Measurements from ENCODE around the gene NOTCH3.

NOTCH3 gene

DNA sequence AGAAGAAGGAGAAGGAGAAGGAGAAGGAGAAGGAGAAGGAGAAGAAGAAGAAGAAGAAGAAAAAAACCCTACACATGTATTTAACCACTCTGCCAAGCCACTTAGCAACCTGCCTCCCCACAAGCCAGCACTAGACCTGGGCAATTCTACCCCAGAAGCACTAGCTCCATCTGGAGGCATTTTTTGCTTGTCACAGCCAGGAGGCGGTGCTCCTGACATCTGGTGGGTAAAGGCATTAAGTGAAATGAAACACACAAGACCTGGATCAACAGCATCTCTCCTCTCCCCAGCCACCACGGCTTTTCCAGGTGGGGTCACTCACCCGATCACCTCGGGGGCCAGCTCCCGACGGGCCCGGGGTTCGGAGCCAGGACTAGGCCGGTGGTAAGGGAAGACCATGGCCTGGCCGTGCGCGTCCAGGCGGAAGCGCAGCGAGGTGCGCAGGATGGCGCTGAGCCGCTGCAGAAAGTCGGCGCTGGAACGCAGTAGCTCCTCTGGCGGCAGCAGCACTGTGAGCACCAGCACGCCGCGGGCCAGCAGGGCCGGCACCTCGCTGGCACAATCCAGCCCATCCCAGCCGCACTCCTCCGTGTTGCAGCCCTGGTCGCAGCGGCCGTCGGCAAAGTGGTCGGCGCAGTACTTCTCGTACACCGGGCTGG is 26.9 kb downstream of the NOTCH3 start:
- no peak overlapping the region for H3K27ac ChIP-seq

DNA sequence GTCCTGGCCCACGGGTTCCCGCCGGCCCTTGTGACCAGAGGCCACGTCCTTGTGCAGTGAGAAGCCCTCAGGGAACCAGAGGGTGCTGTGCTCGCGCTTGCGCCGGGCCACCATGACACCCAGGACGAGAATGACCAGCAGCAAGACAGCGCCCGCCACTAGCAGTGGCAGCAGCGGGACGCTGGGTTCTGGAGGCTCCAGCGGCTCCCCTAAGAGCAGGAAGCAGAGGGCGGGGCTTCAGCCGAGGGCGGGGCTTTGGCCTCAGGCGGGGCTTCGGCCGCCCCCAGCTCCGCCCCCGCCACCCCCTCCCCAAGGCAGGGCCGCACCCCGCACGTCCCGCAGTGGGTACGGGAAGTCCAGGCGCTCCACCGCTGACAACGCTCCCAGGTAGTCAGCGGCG is 30.4 kb downstream of the NOTCH3 start:
- no peak overlapping the region for H3K27ac ChIP-seq
- no peak for DNase-seq (ENCODE audit: low read depth, low spot score)

More for the DNA sequence above, 26.9 kb downstream of the NOTCH3 start:
- no peak for DNase-seq (ENCODE audit: low read depth, low spot score)

DNA sequence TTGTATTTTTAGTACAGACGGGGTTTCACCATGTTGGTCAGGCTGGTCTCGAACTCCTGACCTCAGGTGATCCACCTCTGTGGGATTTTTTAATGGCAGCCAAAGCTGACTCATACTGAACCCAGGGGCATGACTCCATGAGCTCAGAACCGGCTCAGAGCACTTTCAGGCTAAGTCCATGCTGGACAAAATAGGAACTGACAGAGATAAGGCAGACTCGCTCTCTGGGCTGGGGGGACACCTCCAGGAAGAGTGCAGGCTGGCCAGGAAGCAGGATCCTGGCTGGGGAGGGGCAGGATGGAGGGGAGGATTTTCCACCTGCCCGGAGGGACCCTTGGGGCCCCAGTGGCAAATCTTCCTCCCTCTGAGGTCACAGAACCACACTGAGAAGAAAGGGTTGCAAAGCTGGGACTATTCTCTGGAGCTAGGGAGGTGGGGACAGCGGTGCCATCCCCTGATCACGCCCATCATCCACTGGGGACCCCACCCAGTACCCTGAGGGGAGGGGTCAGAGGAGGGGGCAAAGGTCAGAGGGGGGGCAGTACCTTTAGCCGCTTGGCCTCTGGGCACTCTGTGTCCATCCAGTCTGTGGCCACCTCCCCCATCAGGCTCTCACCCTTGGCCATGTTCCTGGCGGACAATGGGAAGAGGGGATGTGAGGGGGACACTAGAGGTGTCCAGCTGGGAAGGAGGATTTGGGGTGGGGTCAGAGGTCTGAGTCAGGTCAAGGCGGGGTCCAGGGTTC is 31.1 kb downstream of the NOTCH3 start:
- DNase-seq (ENCODE audit: low read depth, low spot score), result no peak
- H3K27ac ChIP-seq, result no peak overlapping the region

- no peak for DNase-seq (ENCODE audit: low read depth, low spot score)
- H3K27ac ChIP-seq, result no peak overlapping the region
Measured at GRCh38 chr19:15166700-15167099, 34.1 kb downstream of the NOTCH3 start.

DNA sequence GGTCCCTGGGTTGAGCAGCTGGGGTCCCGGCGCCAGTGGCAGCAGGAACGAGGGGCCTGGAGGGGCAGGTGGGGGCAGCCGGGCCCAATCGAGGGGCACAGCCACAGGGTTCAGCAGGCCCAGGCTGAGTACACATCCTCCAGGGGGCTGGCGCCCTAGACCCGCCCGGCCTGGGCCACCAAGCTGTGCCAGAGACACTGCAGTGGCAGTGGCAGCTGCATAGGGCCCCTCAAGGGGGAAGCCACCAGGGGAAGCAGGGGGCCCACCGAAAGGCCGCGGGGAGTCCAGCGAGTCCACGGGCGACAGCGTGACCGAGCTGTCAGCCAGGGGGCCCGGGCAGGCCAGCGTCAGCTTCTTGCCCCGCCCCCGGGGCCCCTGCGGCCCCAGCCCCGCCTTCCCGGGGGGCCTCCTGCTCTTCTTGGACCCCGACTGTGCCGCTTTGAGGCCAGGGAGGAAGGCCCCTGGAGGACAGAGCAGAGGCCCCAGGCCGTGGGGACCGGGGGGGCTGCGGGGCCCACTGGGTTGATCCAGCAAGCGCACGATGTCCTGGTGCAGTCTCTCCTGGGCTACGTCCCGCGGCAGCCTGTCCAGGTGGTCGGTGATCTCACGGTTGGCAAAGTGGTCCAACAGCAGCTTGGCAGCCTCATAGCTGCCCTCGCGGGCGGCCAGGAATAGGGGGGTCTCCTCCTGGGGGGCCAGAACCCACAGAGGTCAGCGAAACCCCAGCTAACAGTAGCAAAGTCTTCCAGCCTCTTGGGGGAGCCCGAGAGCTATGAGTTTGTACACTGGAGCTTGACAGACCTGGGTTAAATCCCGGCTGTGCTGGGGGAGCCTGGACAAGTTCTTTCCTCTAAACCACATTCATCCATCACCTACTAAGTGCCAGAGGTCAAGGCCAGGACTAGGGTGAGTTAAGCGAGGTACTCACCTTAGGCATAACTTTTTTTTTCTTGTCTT is 39.5 kb downstream of the NOTCH3 start:
- DNase-seq (ENCODE audit: low read depth, low spot score), result no peak
- no peak overlapping the region for H3K27ac ChIP-seq

GRCh38 chr19:15159251-15159650 is 41.5 kb downstream of the NOTCH3 start:
- DNase-seq (ENCODE audit: low read depth, low spot score), result no peak
- no peak overlapping the region for H3K27ac ChIP-seq

DNA sequence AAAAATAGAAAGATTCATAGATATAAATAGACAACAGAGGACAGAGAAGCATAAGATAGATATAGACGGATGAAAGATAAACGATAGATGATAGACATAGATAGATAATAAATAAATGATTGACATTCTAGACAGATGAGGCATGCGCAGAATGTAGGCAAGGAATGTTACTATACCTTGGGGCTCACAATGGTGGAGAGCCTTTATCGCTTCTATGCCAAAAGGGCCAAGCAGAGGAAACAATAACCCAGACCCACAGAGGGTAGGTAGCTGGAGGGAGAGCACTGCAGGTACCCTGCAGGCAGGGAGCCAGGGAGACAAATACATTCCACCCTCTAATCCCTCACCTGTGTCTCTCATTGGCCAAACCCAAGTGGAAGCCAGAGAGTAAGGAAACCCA is 44.4 kb downstream of the NOTCH3 start:
- no peak for DNase-seq (ENCODE audit: low read depth, low spot score)
- no peak overlapping the region for H3K27ac ChIP-seq

DNA sequence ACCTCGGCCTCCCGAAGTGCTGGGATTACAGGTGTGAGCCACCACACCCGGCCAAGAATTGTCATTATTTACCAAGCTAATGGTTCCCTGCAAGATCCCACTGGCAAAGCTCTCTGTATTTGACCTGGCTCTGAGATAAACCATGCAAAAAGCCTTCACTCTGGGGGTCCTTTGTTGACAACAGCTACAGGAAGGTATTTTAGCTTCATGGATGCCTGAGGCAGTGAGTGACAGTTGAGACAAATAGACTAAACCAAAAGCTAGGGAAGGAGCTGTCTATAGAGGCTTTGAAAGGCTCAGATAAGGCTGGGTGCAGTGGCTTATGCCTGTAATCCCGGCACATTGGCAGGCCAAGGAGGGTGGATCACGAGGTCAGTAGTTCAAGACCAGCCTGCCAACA is 45.5 kb downstream of the NOTCH3 start:
- H3K27ac ChIP-seq, result no peak overlapping the region
- DNase-seq (ENCODE audit: low read depth, low spot score), result no peak

GRCh38 chr19:15154002-15154612 is 46.7 kb downstream of the NOTCH3 start:
- no peak overlapping the region for H3K27ac ChIP-seq
- no peak for DNase-seq (ENCODE audit: low read depth, low spot score)

GRCh38 chr19:15149737-15150136 is 51.1 kb downstream of the NOTCH3 start:
- no peak overlapping the region for H3K27ac ChIP-seq
- DNase-seq (ENCODE audit: low read depth, low spot score), result no peak

- DNase-seq (ENCODE audit: low read depth, low spot score), result no peak
- no peak overlapping the region for H3K27ac ChIP-seq
Measured at GRCh38 chr19:15147090-15147489, 53.7 kb downstream of the NOTCH3 start.

DNA sequence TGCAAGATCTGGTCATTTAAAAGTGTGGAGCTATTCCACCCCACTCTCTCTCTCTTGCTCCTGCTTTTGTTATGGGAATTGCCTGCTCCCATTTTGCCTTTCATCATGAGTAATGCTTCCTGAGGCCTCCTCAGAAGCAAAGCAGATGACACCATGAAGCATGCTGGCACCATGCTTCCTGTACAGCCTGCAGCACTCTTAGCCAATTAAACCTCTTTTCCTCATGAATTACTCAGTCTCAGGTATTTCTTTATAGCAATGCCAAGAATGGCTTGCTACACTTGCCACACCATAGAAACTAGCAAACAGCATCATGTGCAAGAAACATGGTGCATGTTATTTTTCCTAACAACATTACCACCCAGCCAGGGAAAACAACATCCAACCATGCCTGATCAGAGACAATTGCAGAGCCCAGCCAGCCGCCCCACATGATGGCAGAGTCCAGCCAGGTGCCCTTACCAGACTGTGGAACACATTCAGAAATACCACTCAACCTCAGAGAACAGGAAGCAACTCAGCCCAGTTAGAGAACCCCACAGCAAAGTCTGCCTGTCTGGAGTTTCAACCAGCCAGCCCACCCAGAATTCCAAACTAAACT is 56.6 kb downstream of the NOTCH3 start:
- H3K27ac ChIP-seq, result peak overlapping the region; percentile 54
- DNase-seq (ENCODE audit: low read depth, low spot score), result peak; percentile 87

GRCh38 chr19:15142313-15142712 is 58.5 kb downstream of the NOTCH3 start:
- H3K27ac ChIP-seq, result no peak overlapping the region

GRCh38 chr19:15141143-15141542 is 59.7 kb downstream of the NOTCH3 start:
- no peak for DNase-seq (ENCODE audit: low read depth, low spot score)
- H3K27ac ChIP-seq, result no peak overlapping the region

More at GRCh38 chr19:15142313-15142712, 58.5 kb downstream of the NOTCH3 start:
- DNase-seq (ENCODE audit: low read depth, low spot score), result no peak

- peak overlapping the region; percentile 51 for H3K27ac ChIP-seq
- no peak for DNase-seq (ENCODE audit: low read depth, low spot score)
Measured at GRCh38 chr19:15138427-15138826, 62.4 kb downstream of the NOTCH3 start.

- DNase-seq (ENCODE audit: low read depth, low spot score), result no peak
- peak overlapping the region; percentile 51 for H3K27ac ChIP-seq
Measured at GRCh38 chr19:15137777-15138176, 63.0 kb downstream of the NOTCH3 start.

GRCh38 chr19:15136234-15136954 is 64.4 kb downstream of the NOTCH3 start:
- H3K27ac ChIP-seq, result peak overlapping the region; percentile 51
- peak; percentile 78 for DNase-seq (ENCODE audit: low read depth, low spot score)

DNA sequence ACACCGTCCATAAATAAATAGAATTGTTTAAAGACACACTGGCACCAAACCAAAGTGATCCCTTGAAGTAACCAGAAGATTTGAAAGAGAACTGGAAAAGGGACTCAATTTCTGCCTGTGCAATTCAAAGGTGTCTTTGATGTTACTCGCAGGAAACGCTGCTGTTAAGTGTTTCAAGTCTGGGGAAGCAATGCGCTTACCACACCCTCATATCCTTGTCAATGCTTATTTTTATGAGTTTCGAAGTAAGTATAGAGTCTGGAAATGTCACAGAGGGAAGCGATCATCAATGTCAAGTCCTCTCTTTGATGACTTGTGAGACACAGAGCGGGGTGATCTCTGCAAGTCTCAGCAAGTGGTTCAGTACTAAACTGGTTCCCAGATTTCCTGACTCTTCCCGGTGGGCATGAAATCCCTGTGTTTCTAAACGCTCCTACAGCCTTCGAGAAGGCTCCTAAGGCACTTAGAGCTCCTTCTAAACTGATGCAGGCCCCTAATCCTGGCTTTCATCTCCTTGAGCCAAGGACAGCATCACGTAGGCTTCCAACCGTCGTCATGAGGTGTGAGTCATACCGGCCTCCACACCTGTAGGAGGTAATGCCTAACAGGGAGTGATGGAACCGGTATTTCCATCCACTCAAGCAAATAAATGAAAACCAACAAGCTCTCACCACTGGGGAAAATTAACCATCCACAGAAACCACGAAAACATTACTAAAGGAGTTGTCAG is 70.8 kb downstream of the NOTCH3 start:
- H3K27ac ChIP-seq, result peak overlapping the region; percentile 43
- peak; percentile 91 for DNase-seq (ENCODE audit: low read depth, low spot score)

All from epithelial cell of prostate (primary cell).